ENCODE results near the gene CDK5RAP2. TPM values are rescaled to one million over a fixed set of nuclear protein-coding genes. Genes with fewer than 3 reads are reported as not detected.

CDK5RAP2 gene
- total and polyA plus RNA-seq, 10 of the 15 experiments (the other 5 are each of a cell fraction or from before 2014, with no cell fraction given), result 16.2 to 53.5 (median 34.5) TPM

- H3K27me3 ChIP-seq (replicated peaks in 1 of 2; ENCODE audit: control insufficient read depth in 2 of 2, insufficient read depth in 2 of 2, low read length in 1 of 2), result no peaks in the 10 kb centered on the region; a peak in 1 of 4 replicates
- CTCF ChIA-PET, result interaction anchor here (1.1 kb wide), 1 partner anchor 796 kb away, joined by 3 read pairs; no protein-coding TSS in a partner anchor
- H4K20me1 ChIP-seq (ENCODE audit: control insufficient read depth, insufficient read depth), result no peaks in the 10 kb centered on the region
- no peak overlapping the region for H3K9ac ChIP-seq (ENCODE audit: control insufficient read depth, insufficient read depth, low read length)
- intact Hi-C loops (cut with micrococcal nuclease; ENCODE audit: unreplicated experiment), result loop anchor here (10.0 kb wide), 1 partner anchor 56 kb away; no protein-coding TSS in a partner anchor
- SMC1A ChIA-PET (ENCODE audit: uncharacterized antibody, unreplicated experiment), result no interaction called here
- H3K9me3 ChIP-seq (replicated peaks; ENCODE audit: control insufficient read depth, insufficient read depth, low read length), result no peaks in the 10 kb centered on the region
- BruUV-seq (replicated peaks), result no TSS peak
- in situ Hi-C loops (cut with MboI), result no loop called here
- WGBS (ENCODE audit: insufficient coverage, insufficient replicate concordance, low lambda C conversion rate, missing lambda C conversion rate), result 54% methylated on average over 9 of the region's 9 CpGs
- no peak overlapping the region for H3K4me2 ChIP-seq (ENCODE audit: control insufficient read depth, insufficient read depth)
- ATAC-seq (no peak), DNase-seq (ENCODE audit: low read depth, low spot score) (no peak), FAIRE-seq (no peak)
- RAD21 ChIA-PET (ENCODE audit: unreplicated experiment), result no interaction called here
- H3K36me3 ChIP-seq (ENCODE audit: control insufficient read depth in 2 of 2, insufficient read depth in 2 of 2, low read length in 1 of 2), result no peaks in the 10 kb centered on the region
- H3K27ac ChIP-seq (ENCODE audit: control insufficient read depth, insufficient read depth), result no peak overlapping the region
- H3K4me3 ChIP-seq, result no peak overlapping the region
- no peaks in the 10 kb centered on the region for H3K4me1 ChIP-seq (ENCODE audit: control insufficient read depth, insufficient read depth, low read length)
- TF ChIP-seq SMAD5 (IDR thresholded peaks at IDR 0.05; ENCODE audit: low read depth) (no peak), HDAC2 (IDR thresholded peaks at IDR 0.05) (no peak), SUPT20H (IDR thresholded peaks at IDR 0.05; ENCODE audit: borderline replicate concordance, control insufficient read depth, low read depth, low read length) (no peak), FOXM1 (IDR thresholded peaks at IDR 0.05; ENCODE audit: low read depth, low read length) (no peak), ZBTB33 (IDR thresholded peaks at IDR 0.05) (no peak), ZNF622 (IDR thresholded peaks at IDR 0.05) (no peak), CHD2 (IDR thresholded peaks at IDR 0.05; ENCODE audit: borderline replicate concordance, low read depth, low read length) (no peak), ETV6 (conservative IDR thresholded peaks at IDR 0.05 in 1 of 2, IDR thresholded peaks at IDR 0.05 in 1 of 2; ENCODE audit: borderline replicate concordance in 1 of 2, low read depth in 1 of 2) (no peak), CEBPB (IDR thresholded peaks at IDR 0.05; ENCODE audit: borderline replicate concordance in 1 of 2, low read depth in 2 of 2, low read length in 2 of 2) (no peak)
- H2AFZ ChIP-seq (ENCODE audit: control insufficient read depth, low read depth, low read length), result no peak overlapping the region
- H3K79me2 ChIP-seq (ENCODE audit: control insufficient read depth, insufficient read depth, low read length), result no peaks in the 10 kb centered on the region
- POLR2A ChIA-PET, result no interaction called here
These were observed 228.9 kb downstream of the CDK5RAP2 start for GRCh38 chr9:120351106-120351505.
